ENCODE measurements around the gene FCF1. TPM values are rescaled to one million over a fixed set of nuclear protein-coding genes. Genes with fewer than 3 reads are reported as not detected.
A peak's percentile ranks its signal among the peaks of the same experiment; 100 is the strongest.

The FCF1 gene
- total RNA-seq, 2 donors from 2014 or later: 62.9 to 77.6 TPM

GRCh38 chr14:74765721-74766120, 52.8 kb downstream of the FCF1 start:
- H3K4me3 Mint-ChIP-seq: peak overlapping the region; percentile 88
- peak; percentile 18 for ATAC-seq (replicated peaks)
- no peaks in the 10 kb centered on the region for H3K27me3 Mint-ChIP-seq
- H3K4me1 Mint-ChIP-seq: peaks cover 38% of the 10 kb centered on the region
- peaks cover 52% of the 10 kb centered on the region for H3K36me3 Mint-ChIP-seq (ENCODE audit: low read depth)
- H3K27ac Mint-ChIP-seq: peak overlapping the region; percentile 98
- H3K9me3 Mint-ChIP-seq: no peaks in the 10 kb centered on the region

- H3K9me3 Mint-ChIP-seq: no peaks in the 10 kb centered on the region
- H3K27ac Mint-ChIP-seq: peak overlapping the region; percentile 24
- H3K27me3 Mint-ChIP-seq: no peaks in the 10 kb centered on the region
- H3K4me3 Mint-ChIP-seq: no peak overlapping the region
- peaks cover 66% of the 10 kb centered on the region for H3K36me3 Mint-ChIP-seq (ENCODE audit: low read depth)
- peaks cover 41% of the 10 kb centered on the region for H3K4me1 Mint-ChIP-seq
- ATAC-seq (replicated peaks): no peak
These were observed 58.5 kb downstream of the FCF1 start for GRCh38 chr14:74771399-74771798.

- Mint-ChIP-seq H3K4me1 (peaks cover 4% of the 10 kb centered on the region), H3K9me3 (no peaks in the 10 kb centered on the region), H3K4me3 (no peak overlapping the region), H3K27ac (peak overlapping the region; percentile 48), H3K27me3 (no peaks in the 10 kb centered on the region), H3K36me3 (ENCODE audit: low read depth) (peaks cover 96% of the 10 kb centered on the region)
- ATAC-seq (replicated peaks): no peak
These were observed 71.7 kb downstream of the FCF1 start for GRCh38 chr14:74784634-74785033.

GRCh38 chr14:74785056-74785613, 72.2 kb downstream of the FCF1 start:
- H3K4me1 Mint-ChIP-seq: peaks cover 4% of the 10 kb centered on the region
- H3K36me3 Mint-ChIP-seq (ENCODE audit: low read depth): peaks cover 91% of the 10 kb centered on the region
- no peaks in the 10 kb centered on the region for H3K27me3 Mint-ChIP-seq
- H3K27ac Mint-ChIP-seq: peak overlapping the region; percentile 48
- no peaks in the 10 kb centered on the region for H3K9me3 Mint-ChIP-seq
- no peak overlapping the region for H3K4me3 Mint-ChIP-seq
- ATAC-seq (replicated peaks): no peak

- Mint-ChIP-seq H3K4me1 (peaks cover 11% of the 10 kb centered on the region), H3K9me3 (no peaks in the 10 kb centered on the region), H3K4me3 (no peak overlapping the region), H3K27ac (no peak overlapping the region), H3K36me3 (ENCODE audit: low read depth) (peaks cover 80% of the 10 kb centered on the region), H3K27me3 (no peaks in the 10 kb centered on the region)
- ATAC-seq (replicated peaks): no peak
These were observed 73.9 kb downstream of the FCF1 start for GRCh38 chr14:74786796-74787315.

Other genes starting within 250 kb of the FCF1 start
- gene NPC2, start 219.8 kb upstream of the FCF1 start, total RNA-seq: 10 to 100 TPM; 34.1 to 37.2 TPM
- gene ISCA2, start 219.4 kb upstream of the FCF1 start, total RNA-seq: 10 to 100 TPM; 20.3 to 28.5 TPM
- under 1 TPM in 1 of 2 donors, not detected in 1; 0.03 TPM for gene LTBP2, start 100.9 kb upstream of the FCF1 start, total RNA-seq
- gene AREL1, start 64 bp upstream of the FCF1 start, total RNA-seq: 10 to 100 TPM; 30.7 to 37.0 TPM
- gene YLPM1, start 50.2 kb downstream of the FCF1 start, total RNA-seq: 10 to 100 TPM; 52.1 to 59.0 TPM
- under 1 TPM; 0.71 TPM for gene PROX2, start 163.0 kb downstream of the FCF1 start, total RNA-seq
- gene DLST, start 168.8 kb downstream of the FCF1 start, total RNA-seq: 100 to 1,000 TPM; 102 to 132 TPM
- 1 to 10 TPM in 1 of 2 donors, under 1 TPM in 1; 0.79 to 3.2 TPM for gene RPS6KL1, start 210.1 kb downstream of the FCF1 start, total RNA-seq
- gene PGF, start 242.5 kb downstream of the FCF1 start, total RNA-seq: under 1 TPM; 0.40 to 0.48 TPM